Measurements from ENCODE around the gene ITIH1. TPM values are rescaled to one million over a fixed set of nuclear protein-coding genes. Genes with fewer than 3 reads are reported as not detected.

ITIH1 gene
- polyA plus RNA-seq, 1 donor from 2014 or later: not detected

DNA sequence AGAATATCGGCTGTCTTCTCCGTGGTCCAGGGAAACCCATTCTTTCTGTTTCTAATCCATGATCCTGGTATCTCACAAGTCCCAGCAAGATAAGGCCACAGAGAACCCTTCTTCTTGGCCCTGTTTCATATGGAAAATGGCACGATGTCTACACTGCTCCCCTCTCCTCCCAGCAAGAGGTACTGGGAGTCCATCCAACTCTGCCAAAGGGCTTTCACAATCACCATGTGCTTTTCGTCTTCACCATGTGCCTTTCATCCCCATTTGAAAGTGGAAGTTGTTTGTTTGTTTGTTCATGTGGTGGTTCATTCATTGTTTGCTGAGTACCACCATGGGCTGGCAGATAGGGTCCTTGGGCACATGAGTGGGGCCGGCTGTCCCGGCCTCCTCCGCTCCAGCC lies 22.7 kb downstream of the ITIH1 start:
- no peak overlapping the region for H3K4me2 ChIP-seq (ENCODE audit: low read length)
- H3K79me2 ChIP-seq (replicated peaks; ENCODE audit: insufficient read depth, low read length): no peaks in the 10 kb centered on the region
- H3K9ac ChIP-seq (ENCODE audit: low read length): no peak overlapping the region
- H3K36me3 ChIP-seq (ENCODE audit: insufficient read depth, low read length): no peaks in the 10 kb centered on the region
- no peak overlapping the region for H3K27ac ChIP-seq (ENCODE audit: low read length)
- no peak overlapping the region for H2AFZ ChIP-seq (ENCODE audit: low read depth, low read length)
- no peak overlapping the region for H3K4me3 ChIP-seq (ENCODE audit: low read length)
- no peaks in the 10 kb centered on the region for H3K9me2 ChIP-seq (ENCODE audit: insufficient read depth, low read length)
- H4K20me1 ChIP-seq (ENCODE audit: insufficient read depth): no peaks in the 10 kb centered on the region
- no peaks in the 10 kb centered on the region for H3K27me3 ChIP-seq (ENCODE audit: insufficient read depth, low read depth, low read length)
- no peaks in the 10 kb centered on the region for H3F3A ChIP-seq (ENCODE audit: insufficient read depth, low read length, poor library complexity, severe bottlenecking)
- TF ChIP-seq, protein P1, sequence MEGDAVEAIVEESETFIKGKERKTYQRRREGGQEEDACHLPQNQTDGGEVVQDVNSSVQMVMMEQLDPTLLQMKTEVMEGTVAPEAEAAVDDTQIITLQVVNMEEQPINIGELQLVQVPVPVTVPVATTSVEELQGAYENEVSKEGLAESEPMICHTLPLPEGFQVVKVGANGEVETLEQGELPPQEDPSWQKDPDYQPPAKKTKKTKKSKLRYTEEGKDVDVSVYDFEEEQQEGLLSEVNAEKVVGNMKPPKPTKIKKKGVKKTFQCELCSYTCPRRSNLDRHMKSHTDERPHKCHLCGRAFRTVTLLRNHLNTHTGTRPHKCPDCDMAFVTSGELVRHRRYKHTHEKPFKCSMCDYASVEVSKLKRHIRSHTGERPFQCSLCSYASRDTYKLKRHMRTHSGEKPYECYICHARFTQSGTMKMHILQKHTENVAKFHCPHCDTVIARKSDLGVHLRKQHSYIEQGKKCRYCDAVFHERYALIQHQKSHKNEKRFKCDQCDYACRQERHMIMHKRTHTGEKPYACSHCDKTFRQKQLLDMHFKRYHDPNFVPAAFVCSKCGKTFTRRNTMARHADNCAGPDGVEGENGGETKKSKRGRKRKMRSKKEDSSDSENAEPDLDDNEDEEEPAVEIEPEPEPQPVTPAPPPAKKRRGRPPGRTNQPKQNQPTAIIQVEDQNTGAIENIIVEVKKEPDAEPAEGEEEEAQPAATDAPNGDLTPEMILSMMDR (IDR thresholded peaks at IDR 0.05; ENCODE audit: poor library complexity, severe bottlenecking): no peak
- H3K9me3 ChIP-seq (ENCODE audit: low read length): no peaks in the 10 kb centered on the region

DNA sequence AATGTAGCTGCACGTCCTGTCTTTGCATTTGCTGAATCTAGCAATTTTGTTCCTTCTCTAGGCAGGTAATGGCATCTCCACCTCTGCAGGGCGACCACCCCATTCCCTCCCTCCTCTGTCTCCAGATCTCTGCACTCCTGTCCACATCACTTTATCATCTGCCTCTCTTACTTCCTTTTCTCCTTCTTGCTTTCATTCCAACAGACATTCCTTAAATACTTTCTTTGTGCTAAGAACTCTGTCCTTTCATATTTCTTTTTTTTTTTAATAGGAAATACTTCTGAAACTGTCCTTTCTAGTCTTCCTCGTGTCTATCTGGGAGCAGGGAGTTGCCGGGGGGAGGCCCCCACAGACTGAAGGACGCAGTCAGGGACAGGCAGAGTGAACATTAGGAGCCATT lies 24.4 kb downstream of the ITIH1 start:
- H3K27ac ChIP-seq (ENCODE audit: low read length): no peak overlapping the region
- no peaks in the 10 kb centered on the region for H3K9me3 ChIP-seq (ENCODE audit: low read length)
- no peak overlapping the region for H3K9ac ChIP-seq (ENCODE audit: low read length)
- no peaks in the 10 kb centered on the region for H3K27me3 ChIP-seq (ENCODE audit: insufficient read depth, low read depth, low read length)
- TF ChIP-seq EP300 (conservative IDR thresholded peaks at IDR 0.05; ENCODE audit: poor library complexity, severe bottlenecking) (no peak), MXI1 (conservative IDR thresholded peaks at IDR 0.05; ENCODE audit: poor library complexity, severe bottlenecking) (no peak)
- no peaks in the 10 kb centered on the region for H3F3A ChIP-seq (ENCODE audit: insufficient read depth, low read length, poor library complexity, severe bottlenecking)
- H4K20me1 ChIP-seq (ENCODE audit: insufficient read depth): no peaks in the 10 kb centered on the region
- H3K79me2 ChIP-seq (replicated peaks; ENCODE audit: insufficient read depth, low read length): no peaks in the 10 kb centered on the region
- H3K4me3 ChIP-seq (ENCODE audit: low read length): no peak overlapping the region
- H3K36me3 ChIP-seq (ENCODE audit: insufficient read depth, low read length): no peaks in the 10 kb centered on the region
- H2AFZ ChIP-seq (ENCODE audit: low read depth, low read length): no peak overlapping the region
- no peaks in the 10 kb centered on the region for H3K9me2 ChIP-seq (ENCODE audit: insufficient read depth, low read length)
- H3K4me2 ChIP-seq (ENCODE audit: low read length): no peak overlapping the region

DNA sequence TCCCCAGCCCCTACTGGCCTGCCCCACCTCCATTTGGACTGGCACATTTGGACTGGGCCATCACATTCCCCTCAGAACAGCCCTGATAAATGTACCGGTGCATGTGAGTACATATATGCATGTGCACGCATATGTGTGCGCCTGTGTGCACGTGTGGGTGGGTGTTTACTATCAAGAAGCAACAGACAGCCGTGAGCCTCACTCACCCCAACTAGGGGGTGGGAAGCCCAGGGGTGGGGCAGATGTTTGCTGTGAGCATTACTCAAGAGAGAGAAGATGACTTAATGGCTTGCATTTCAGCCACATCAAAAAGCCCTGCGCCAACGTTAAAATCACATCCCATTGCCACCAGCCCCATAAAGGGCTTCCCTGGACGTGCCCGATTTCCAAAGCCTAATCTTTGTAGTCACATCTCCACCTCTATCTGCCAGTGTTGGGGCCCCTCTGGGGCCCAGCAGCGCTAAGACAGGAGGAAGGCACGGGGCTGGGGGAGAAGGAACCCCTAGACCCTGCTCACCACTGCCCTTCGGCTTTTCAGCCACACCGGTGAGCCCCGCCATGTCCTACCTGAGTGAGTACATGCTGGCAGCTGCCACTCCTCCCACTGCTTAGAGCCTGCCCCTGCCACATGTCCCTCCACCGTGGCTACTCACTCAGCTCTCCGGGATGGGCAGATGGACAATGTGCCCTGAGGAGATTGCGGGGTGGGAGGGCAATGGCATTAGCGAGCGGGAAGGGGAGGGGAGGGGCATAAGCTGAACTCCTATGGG lies 28.1 kb downstream of the ITIH1 start:
- no peak overlapping the region for H2AFZ ChIP-seq (ENCODE audit: low read depth, low read length)

More for the DNA sequence above, 28.1 kb downstream of the ITIH1 start:
- no peaks in the 10 kb centered on the region for H3K79me2 ChIP-seq (replicated peaks; ENCODE audit: insufficient read depth, low read length)
- no peak overlapping the region for H3K27ac ChIP-seq (ENCODE audit: low read length)
- no peaks in the 10 kb centered on the region for H3K9me2 ChIP-seq (ENCODE audit: insufficient read depth, low read length)
- TF ChIP-seq, protein P1 (IDR thresholded peaks at IDR 0.05; ENCODE audit: poor library complexity, severe bottlenecking): no peak
- TF ChIP-seq EZH2 (IDR thresholded peaks at IDR 0.05; ENCODE audit: borderline replicate concordance, insufficient read depth, low read length, poor library complexity, severe bottlenecking) (no peak), POLR2AphosphoS5 (IDR thresholded peaks at IDR 0.05) (no peak), EP300 (conservative IDR thresholded peaks at IDR 0.05; ENCODE audit: poor library complexity, severe bottlenecking) (no peak), MXI1 (conservative IDR thresholded peaks at IDR 0.05; ENCODE audit: poor library complexity, severe bottlenecking) (no peak), TAF1 (IDR thresholded peaks at IDR 0.05; ENCODE audit: low read depth) (no peak)
- no peak overlapping the region for H3K4me2 ChIP-seq (ENCODE audit: low read length)
- no peaks in the 10 kb centered on the region for H3K9me3 ChIP-seq (ENCODE audit: low read length)
- H3K4me3 ChIP-seq (ENCODE audit: low read length): no peak overlapping the region
- H3K36me3 ChIP-seq (ENCODE audit: insufficient read depth, low read length): no peaks in the 10 kb centered on the region
- H4K20me1 ChIP-seq (ENCODE audit: insufficient read depth): no peaks in the 10 kb centered on the region
- no peaks in the 10 kb centered on the region for H3F3A ChIP-seq (ENCODE audit: insufficient read depth, low read length, poor library complexity, severe bottlenecking)
- H3K9ac ChIP-seq (ENCODE audit: low read length): no peak overlapping the region
- no peaks in the 10 kb centered on the region for H3K27me3 ChIP-seq (ENCODE audit: insufficient read depth, low read depth, low read length)
